GM12892 (cell line): ENCODE data around the gene DYNLT4.
"Not testable (repeated sequence)": the region's sequence is repeated elsewhere in the genome, so short reads cannot be mapped to it uniquely, and the experiment has no call there.

Source experiments
- DNase-seq: peaks from one replicate; pipeline ENCODE4 v3.0.0; 2011; ENCODE audit not compliant: insufficient read length
- FAIRE-seq: peaks from 2 replicates; lab custom pipeline; 2011; peaks lifted over from hg19 to GRCh38; lab: Jason Lieb, UNC
- POLR2A ChIP-seq: IDR thresholded peaks from 2 replicates; pipeline ENCODE4 v1.6.1; 2011; ENCODE audit warnings: low read depth, low read length, control low read depth
- POLR2AphosphoS5 ChIP-seq: IDR thresholded peaks from 2 replicates; pipeline ENCODE4 v1.6.1; 2011; ENCODE audit warnings: low read depth, low read length, control low read depth
- TAF1 ChIP-seq: IDR thresholded peaks from 2 replicates; pipeline ENCODE4 v1.6.1; 2011; ENCODE audit warnings: low read depth, mild to moderate bottlenecking, control low read depth, low read length, borderline replicate concordance

Gene DYNLT4

GRCh38 chr1:44839576-44839975 is 32.4 kb upstream of the DYNLT4 start:
- no peak for FAIRE-seq
- DNase-seq = no peak
- TF ChIP-seq POLR2A = no peak
- TF ChIP-seq TAF1 = no peak
- no peak for TF ChIP-seq POLR2AphosphoS5

GRCh38 chr1:44838294-44838693 is 31.1 kb upstream of the DYNLT4 start:
- DNase-seq, FAIRE-seq: not testable (repeated sequence)

- FAIRE-seq (peak; percentile 92), DNase-seq (peak; percentile 70)
- TF ChIP-seq POLR2AphosphoS5 = no peak
- TF ChIP-seq POLR2A = no peak
- no peak for TF ChIP-seq TAF1
These were observed 28.9 kb upstream of the DYNLT4 start for GRCh38 chr1:44835738-44836675.

GRCh38 chr1:44834328-44834727 is 27.2 kb upstream of the DYNLT4 start:
- DNase-seq (no peak), FAIRE-seq (no peak)
- TF ChIP-seq POLR2AphosphoS5 = no peak
- no peak for TF ChIP-seq TAF1
- no peak for TF ChIP-seq POLR2A

DNA sequence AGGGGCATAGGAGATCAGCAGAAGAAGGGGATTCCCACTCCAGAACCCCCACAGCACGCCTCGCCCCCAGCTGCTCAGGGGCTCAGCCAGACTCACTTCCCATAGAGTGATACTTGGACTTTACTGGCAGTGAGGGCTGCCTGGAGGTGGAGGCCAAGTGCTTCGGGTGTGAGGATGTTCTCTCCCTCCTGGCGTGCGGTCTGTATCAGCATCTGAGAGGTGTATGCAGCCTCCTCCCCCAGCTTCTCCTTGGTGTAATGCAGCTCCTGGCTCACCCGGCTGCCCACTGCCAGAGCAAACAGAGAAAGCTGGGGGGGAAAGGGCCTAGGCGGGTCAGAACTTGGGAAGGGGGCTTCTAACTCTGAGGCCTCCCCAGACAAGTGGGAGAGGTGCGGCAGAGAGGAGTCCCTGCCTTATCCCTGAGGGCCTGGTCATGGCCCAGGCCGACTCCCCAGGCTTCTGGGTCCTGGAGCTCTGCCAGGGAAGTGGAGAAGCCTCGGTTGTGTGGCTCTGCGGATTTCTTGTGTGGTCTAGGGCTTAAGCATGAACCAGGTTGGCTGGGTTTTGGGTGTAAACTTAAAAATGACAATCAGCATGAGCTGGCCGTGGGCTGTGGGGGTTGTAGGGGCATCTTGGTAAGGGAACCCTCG is 25.0 kb upstream of the DYNLT4 start:
- TF ChIP-seq POLR2AphosphoS5 = no peak
- TF ChIP-seq TAF1 = no peak
- TF ChIP-seq POLR2A = no peak
- no peak for FAIRE-seq
- DNase-seq = no peak

- no peak for DNase-seq
- FAIRE-seq = no peak
- TF ChIP-seq TAF1 = no peak
- no peak for TF ChIP-seq POLR2AphosphoS5
- no peak for TF ChIP-seq POLR2A
These were observed 24.4 kb upstream of the DYNLT4 start for GRCh38 chr1:44831516-44831915.

DNA sequence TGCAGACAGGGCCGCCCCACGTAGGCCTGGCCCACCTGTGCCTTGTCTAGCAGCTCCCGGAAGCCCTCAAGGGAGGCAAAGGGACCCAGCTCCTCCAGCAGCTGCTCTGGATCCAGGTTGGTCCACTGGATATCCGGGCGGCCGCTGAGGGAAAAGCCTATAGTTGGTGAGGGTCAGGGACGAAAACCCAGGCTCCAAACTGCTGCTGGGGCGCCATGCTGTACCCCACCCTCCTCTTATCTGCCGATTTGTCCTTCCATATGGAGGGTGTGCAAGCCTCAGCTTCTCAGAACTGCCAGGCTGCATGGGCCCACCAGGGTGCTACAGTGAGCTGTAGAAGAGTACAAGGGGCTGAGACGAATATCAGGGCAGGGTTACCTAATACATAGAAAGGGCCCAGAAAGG is 23.8 kb upstream of the DYNLT4 start:
- TF ChIP-seq POLR2AphosphoS5 (no peak), TAF1 (no peak), POLR2A (no peak)
- no peak for FAIRE-seq
- no peak for DNase-seq

DNA sequence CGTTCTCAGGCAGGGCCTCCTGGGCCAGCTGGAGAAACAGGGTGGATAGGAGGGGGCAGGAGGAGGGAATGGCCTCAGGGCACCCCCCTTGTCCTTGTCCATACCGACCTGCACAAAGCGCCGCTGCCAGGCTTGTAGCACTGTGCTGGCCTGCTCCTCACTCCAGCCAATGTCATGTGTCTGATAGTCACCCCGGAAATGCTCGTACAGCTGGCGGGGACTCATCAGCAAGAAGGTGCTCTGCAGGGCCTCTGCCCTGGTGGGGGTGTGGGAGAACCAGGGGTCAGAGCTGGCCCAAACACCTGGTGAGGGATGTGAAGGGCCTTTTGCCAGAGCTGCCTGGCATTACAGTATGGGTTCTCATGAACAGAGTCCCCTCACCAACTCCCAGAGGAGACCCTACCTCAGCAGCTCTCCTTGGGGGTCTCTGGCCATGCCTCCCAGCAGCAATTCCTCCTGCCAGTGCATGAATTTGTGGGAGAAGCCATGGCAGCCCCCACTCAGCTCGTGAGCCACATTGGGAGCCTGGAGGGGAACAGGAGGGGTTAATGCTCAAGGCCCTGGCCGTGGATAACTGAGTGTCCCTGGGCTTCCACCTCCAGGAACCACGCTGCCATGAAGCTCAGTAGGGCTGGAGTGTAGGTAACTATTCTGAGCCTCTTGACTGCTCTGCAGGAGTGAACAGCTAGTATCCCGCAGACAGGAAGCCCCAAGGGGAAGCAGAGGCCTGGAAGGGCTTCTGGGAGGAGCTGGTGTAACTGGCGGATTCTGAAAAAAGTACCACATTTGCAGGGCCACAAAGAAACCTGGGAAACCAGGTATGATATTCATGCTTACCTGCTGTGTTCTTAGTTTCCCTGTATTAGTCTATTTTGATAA is 22.6 kb upstream of the DYNLT4 start:
- DNase-seq (no peak), FAIRE-seq (no peak)
- TF ChIP-seq POLR2AphosphoS5 (no peak), POLR2A (no peak), TAF1 (no peak)

- DNase-seq (no peak), FAIRE-seq (no peak)
- TF ChIP-seq TAF1 = no peak
- TF ChIP-seq POLR2AphosphoS5 = no peak
- TF ChIP-seq POLR2A = no peak
These were observed 21.8 kb upstream of the DYNLT4 start for GRCh38 chr1:44828841-44829440.

DNA sequence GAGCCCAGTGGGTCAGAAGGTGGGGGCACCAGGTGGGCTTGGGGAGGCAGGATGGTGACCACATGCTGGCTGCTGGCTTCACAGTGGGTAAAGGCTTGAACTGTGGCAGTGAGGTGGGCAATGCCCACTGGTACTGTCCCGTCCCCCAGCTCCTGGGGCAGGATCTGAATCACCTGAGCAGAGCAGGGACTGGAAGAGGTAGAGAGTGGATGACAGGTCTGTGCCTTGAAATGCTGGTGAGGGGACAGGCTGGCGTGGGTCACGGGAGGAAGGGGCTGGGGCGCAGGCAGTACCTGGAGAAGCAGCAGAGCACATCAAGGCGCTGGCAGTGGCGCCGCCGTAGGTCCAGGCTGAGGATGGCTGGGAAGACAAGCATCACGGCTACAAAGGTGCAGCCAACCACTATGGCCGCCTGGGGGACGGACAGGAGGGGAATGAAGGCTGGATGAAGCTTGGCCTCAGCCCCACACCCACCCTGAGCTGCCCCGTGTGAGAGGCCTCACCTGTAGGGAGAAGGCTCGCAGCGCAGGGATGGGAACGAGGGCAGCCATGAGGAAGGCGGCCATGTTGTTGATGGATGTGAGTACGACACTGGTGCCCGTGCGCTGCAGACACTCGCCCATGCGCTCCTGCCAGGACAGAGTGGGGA is 21.0 kb upstream of the DYNLT4 start:
- no peak for DNase-seq
- no peak for TF ChIP-seq POLR2AphosphoS5
- no peak for TF ChIP-seq POLR2A
- no peak for TF ChIP-seq TAF1
- FAIRE-seq = no peak
